ENCODE data around the gene INHBE. TPM values are rescaled to one million over a fixed set of nuclear protein-coding genes. Genes with fewer than 3 reads are reported as not detected.
"Not testable (repeated sequence)": the region's sequence is repeated elsewhere in the genome, so short reads cannot be mapped to it uniquely, and the experiment has no call there.

Gene INHBE
- total RNA-seq, result under 1 TPM in 1 of 2 experiments, not detected in 1; 0.08 TPM

DNA sequence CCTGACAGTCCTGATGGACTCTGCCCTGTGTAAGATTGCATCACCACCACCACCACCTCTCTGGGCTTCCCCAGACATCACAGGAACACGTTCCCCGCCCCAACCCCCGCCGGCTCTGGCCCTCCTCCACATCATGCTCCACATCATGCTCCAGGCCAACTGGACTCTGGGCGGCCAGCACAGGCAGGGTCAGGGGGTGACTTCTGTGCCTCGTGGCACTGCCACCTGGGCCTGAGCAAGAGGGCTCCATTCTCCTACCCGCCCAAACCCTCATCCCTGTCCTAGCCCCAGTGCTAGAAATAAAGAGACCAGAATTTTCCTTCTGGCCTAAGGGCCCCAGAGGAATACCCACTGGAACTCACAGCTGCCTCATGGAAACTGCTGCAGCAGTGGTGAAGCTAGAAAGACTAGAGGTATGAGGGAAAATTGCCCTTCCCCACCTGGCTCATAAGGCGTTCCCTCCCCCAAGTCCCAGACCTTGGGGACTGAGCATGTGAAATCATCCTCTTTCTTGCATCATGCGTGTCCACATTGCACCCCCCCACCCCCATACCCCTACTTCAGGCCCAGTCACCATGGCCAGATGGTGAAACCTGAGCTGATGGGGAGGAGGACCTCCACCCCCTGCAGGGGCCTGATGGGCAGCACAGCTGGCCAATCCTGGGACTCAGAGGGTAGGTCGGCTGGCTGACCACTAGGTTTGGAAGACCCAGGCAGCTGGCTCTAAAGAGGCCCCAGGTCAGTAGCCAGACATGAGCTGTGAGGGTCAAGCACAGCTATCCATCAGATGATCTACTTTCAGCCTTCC, at the start of gene INHBE:
INHBE (plus strand) TSS at position 742 of the 808 bp plus-strand sequence. CDS start 230 bp downstream, outside the sequence.
- Mint-ChIP-seq H3K27ac (no peak within 1 kb of the TSS), H3K27me3 (peaks cover 3% of the 10 kb centered on the region), H3K9me3 (no peaks in the 10 kb centered on the region), H3K36me3 (ENCODE audit: low read depth) (no peaks in the 10 kb centered on the region), H3K4me3 (peak within 1 kb of the TSS; percentile 52), H3K4me1 (peaks cover 34% of the 10 kb centered on the region)
- ChIA-PET CTCF (interaction anchor here (0.5 to 7.1 kb wide), 18 partner anchors 8 to 325 kb away, joined by 3 to 106 read pairs (median 4); partner anchors contain the start of gene INHBC), POLR2A (interaction anchor here (1.1 kb wide), 1 partner anchor 65 kb away, joined by 3 read pairs; the partner anchor contains the start of gene DDIT3)
- no peak for DNase-seq

GRCh38 chr12:57410534-57410933, 44.6 kb upstream of the INHBE start:
- DNase-seq, result no peak
- H3K27ac Mint-ChIP-seq, result no peak overlapping the region
- POLR2A ChIA-PET, result interaction anchor here (0.6 to 1.4 kb wide), 3 partner anchors 9 to 28 kb away, joined by 4 to 5 read pairs (median 5); no protein-coding TSS in a partner anchor
- H3K4me1 Mint-ChIP-seq, result no peaks in the 10 kb centered on the region
- CTCF ChIA-PET, result interaction anchor here (0.8 to 1.7 kb wide), 3 partner anchors 11 to 143 kb away, joined by 3 to 5 read pairs (median 3); partner anchors contain the start of gene GLI1
- H3K9me3 Mint-ChIP-seq, result no peaks in the 10 kb centered on the region
- H3K4me3 Mint-ChIP-seq, result no peak overlapping the region
- peaks cover 6% of the 10 kb centered on the region for H3K36me3 Mint-ChIP-seq (ENCODE audit: low read depth)
- no peaks in the 10 kb centered on the region for H3K27me3 Mint-ChIP-seq

- H3K36me3 Mint-ChIP-seq (ENCODE audit: low read depth); POLR2A ChIA-PET; DNase-seq; H3K9me3 Mint-ChIP-seq; H3K27me3 Mint-ChIP-seq; H3K4me3 Mint-ChIP-seq; H3K4me1 Mint-ChIP-seq; H3K27ac Mint-ChIP-seq: not testable (repeated sequence)
- CTCF ChIA-PET, result interaction anchor here (0.5 to 0.7 kb wide), 3 partner anchors 137 to 740 kb away, joined by 3 to 4 read pairs (median 4); no protein-coding TSS in a partner anchor
Observed at GRCh38 chr12:57414160-57414559, 40.9 kb upstream of the INHBE start.

GRCh38 chr12:57415088-57415487, 40.0 kb upstream of the INHBE start:
- no peak overlapping the region for H3K27ac Mint-ChIP-seq
- POLR2A ChIA-PET, result no interaction called here
- peaks cover 3% of the 10 kb centered on the region for H3K36me3 Mint-ChIP-seq (ENCODE audit: low read depth)
- CTCF ChIA-PET, result no interaction called here
- H3K27me3 Mint-ChIP-seq, result no peaks in the 10 kb centered on the region
- peaks cover 1% of the 10 kb centered on the region for H3K4me1 Mint-ChIP-seq
- no peak overlapping the region for H3K4me3 Mint-ChIP-seq
- no peaks in the 10 kb centered on the region for H3K9me3 Mint-ChIP-seq
- DNase-seq, result no peak

- Mint-ChIP-seq H3K27ac (no peak overlapping the region), H3K27me3 (no peaks in the 10 kb centered on the region)
- POLR2A ChIA-PET, result no interaction called here
Observed at GRCh38 chr12:57416039-57416996, 38.8 kb upstream of the INHBE start.

DNA sequence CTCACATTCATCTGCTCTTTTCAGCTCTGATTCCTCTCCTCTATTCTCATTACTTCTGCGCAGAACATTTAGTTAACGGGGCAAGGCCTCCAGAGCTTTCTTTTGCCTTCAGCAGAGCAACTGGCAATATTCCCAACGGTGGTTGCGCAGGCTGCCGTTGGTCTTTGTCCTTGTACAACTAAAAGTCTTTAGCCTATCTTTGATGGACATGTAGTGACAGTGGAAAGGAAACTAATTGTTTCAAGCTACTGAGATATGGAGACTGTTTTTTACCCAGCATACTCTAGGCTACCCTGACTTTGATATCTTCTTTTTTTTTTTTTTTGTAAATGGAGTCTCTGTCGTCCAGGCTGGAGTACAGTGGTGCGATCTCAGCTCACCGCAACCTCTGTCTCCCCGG, 36.9 kb upstream of the INHBE start:
- Mint-ChIP-seq H3K27ac (no peak overlapping the region), H3K4me3 (no peak overlapping the region), H3K4me1 (peaks cover 1% of the 10 kb centered on the region), H3K36me3 (ENCODE audit: low read depth) (peaks cover 15% of the 10 kb centered on the region), H3K9me3 (no peaks in the 10 kb centered on the region), H3K27me3 (no peaks in the 10 kb centered on the region)
- POLR2A ChIA-PET, result interaction anchor here (1.0 to 1.2 kb wide), 3 partner anchors 10 to 40 kb away, joined by 3 to 4 read pairs (median 3); no protein-coding TSS in a partner anchor
- no peak for DNase-seq
- CTCF ChIA-PET, result interaction anchor here (0.9 kb wide), 1 partner anchor 15 kb away, joined by 3 read pairs; no protein-coding TSS in a partner anchor

More at GRCh38 chr12:57416039-57416996, 38.8 kb upstream of the INHBE start:
- peaks cover 1% of the 10 kb centered on the region for H3K4me1 Mint-ChIP-seq
- no peaks in the 10 kb centered on the region for H3K9me3 Mint-ChIP-seq
- CTCF ChIA-PET, result interaction anchor here (0.7 kb wide), 1 partner anchor 39 kb away, joined by 4 read pairs; the partner anchor contains the start of gene INHBE
- DNase-seq, result no peak
- peaks cover 8% of the 10 kb centered on the region for H3K36me3 Mint-ChIP-seq (ENCODE audit: low read depth)
- H3K4me3 Mint-ChIP-seq, result no peak overlapping the region

DNA sequence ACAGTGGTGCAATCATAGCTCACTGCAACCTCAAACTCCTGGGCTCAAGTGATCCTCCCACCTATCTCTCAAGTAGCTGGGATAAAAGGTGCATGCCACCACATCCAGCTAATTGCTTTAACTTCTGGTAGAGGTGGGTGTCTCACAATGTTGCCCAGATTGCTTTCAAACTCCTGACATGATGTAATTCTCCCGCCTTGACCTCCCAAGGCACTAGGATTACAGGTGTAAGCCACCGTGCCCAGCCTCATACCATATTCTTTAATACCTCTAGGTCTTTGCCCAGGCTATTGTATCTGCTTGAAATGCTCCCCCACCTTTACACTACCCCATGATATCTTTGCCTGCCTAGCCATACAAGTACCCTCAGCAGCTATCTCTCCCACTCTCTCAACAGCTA, 35.6 kb upstream of the INHBE start:
- POLR2A ChIA-PET, result no interaction called here
- no peak for DNase-seq
- no peak overlapping the region for H3K27ac Mint-ChIP-seq
- no peak overlapping the region for H3K4me3 Mint-ChIP-seq
- H3K9me3 Mint-ChIP-seq, result no peaks in the 10 kb centered on the region
- H3K36me3 Mint-ChIP-seq (ENCODE audit: low read depth), result peaks cover 19% of the 10 kb centered on the region
- H3K27me3 Mint-ChIP-seq, result no peaks in the 10 kb centered on the region
- peaks cover 1% of the 10 kb centered on the region for H3K4me1 Mint-ChIP-seq
- CTCF ChIA-PET, result no interaction called here

GRCh38 chr12:57420482-57420881, 34.6 kb upstream of the INHBE start:
- peaks cover 22% of the 10 kb centered on the region for H3K36me3 Mint-ChIP-seq (ENCODE audit: low read depth)
- ChIA-PET POLR2A (interaction anchor here (1.0 kb wide), 1 partner anchor 10 kb away, joined by 4 read pairs; no protein-coding TSS in a partner anchor), CTCF (interaction anchor here (0.7 to 1.5 kb wide), 2 partner anchors 9 to 26 kb away, joined by 3 read pairs; no protein-coding TSS in a partner anchor)
- H3K4me3 Mint-ChIP-seq, result no peak overlapping the region
- H3K27me3 Mint-ChIP-seq, result no peaks in the 10 kb centered on the region
- H3K9me3 Mint-ChIP-seq, result no peaks in the 10 kb centered on the region
- DNase-seq, result no peak
- peaks cover 1% of the 10 kb centered on the region for H3K4me1 Mint-ChIP-seq
- H3K27ac Mint-ChIP-seq, result no peak overlapping the region

DNA sequence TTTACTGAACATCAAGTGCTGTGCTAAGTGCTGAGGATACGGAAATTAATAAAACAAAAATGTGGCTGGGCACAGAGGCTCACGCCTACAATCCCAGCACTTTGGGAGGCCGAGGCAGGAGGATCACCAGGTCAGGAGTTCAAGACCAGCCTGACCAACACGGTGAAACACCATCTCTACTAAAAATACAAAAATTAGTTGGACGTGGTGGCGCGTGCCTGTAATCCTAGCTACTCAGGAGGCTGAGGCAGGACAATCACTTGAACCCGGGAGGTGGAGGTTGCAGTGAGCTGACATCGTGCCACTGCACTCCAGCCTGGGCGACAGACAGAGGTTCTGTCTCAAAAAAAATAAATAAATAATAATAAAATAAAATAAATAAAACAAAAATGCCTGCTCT, 28.2 kb upstream of the INHBE start:
- H3K4me3 Mint-ChIP-seq, result not testable (repeated sequence)

GRCh38 chr12:57428965-57429364, 26.1 kb upstream of the INHBE start:
- CTCF ChIA-PET, result interaction anchor here (1.3 to 1.9 kb wide), 3 partner anchors 24 to 121 kb away, joined by 3 to 13 read pairs (median 12); no protein-coding TSS in a partner anchor
- Mint-ChIP-seq H3K9me3 (no peaks in the 10 kb centered on the region), H3K4me3 (peak overlapping the region; percentile 64), H3K27ac (peak overlapping the region; percentile 33), H3K4me1 (peaks cover 37% of the 10 kb centered on the region), H3K27me3 (no peaks in the 10 kb centered on the region), H3K36me3 (ENCODE audit: low read depth) (peaks cover 22% of the 10 kb centered on the region)
- POLR2A ChIA-PET, result interaction anchor here (1.7 to 1.8 kb wide), 2 partner anchors 30 to 37 kb away, joined by 5 to 11 read pairs; partner anchors contain the start of gene GLI1
- DNase-seq, result no peak

More for the DNA sequence above, 28.2 kb upstream of the INHBE start:
- H3K27me3 Mint-ChIP-seq, POLR2A ChIA-PET, H3K9me3 Mint-ChIP-seq, DNase-seq, H3K27ac Mint-ChIP-seq: not testable (repeated sequence)
- peaks cover 35% of the 10 kb centered on the region for H3K4me1 Mint-ChIP-seq
- CTCF ChIA-PET, result interaction anchor here (0.6 to 1.5 kb wide), 2 partner anchors 230 to 1711 kb away, joined by 3 read pairs; partner anchors contain the start of gene BLOC1S1
- H3K36me3 Mint-ChIP-seq (ENCODE audit: low read depth), result peaks cover 32% of the 10 kb centered on the region

- ChIA-PET POLR2A (interaction anchor here (0.6 to 1.8 kb wide), 17 partner anchors 9 to 352 kb away, joined by 3 to 11 read pairs (median 4); partner anchors contain the start of genes ARHGAP9, GLI1 and STAT6), CTCF (interaction anchor here (0.7 to 1.9 kb wide), 10 partner anchors 20 to 301 kb away, joined by 3 to 13 read pairs (median 6); partner anchors contain the start of genes INHBE and LRP1)
- DNase-seq, result no peak
- H3K9me3 Mint-ChIP-seq, result no peaks in the 10 kb centered on the region
- H3K4me1 Mint-ChIP-seq, result peaks cover 37% of the 10 kb centered on the region
- no peaks in the 10 kb centered on the region for H3K27me3 Mint-ChIP-seq
- H3K36me3 Mint-ChIP-seq (ENCODE audit: low read depth), result peaks cover 17% of the 10 kb centered on the region
- H3K27ac Mint-ChIP-seq, result peak overlapping the region; percentile 99
- H3K4me3 Mint-ChIP-seq, result peak overlapping the region; percentile 99
Observed at GRCh38 chr12:57429473-57430111, 25.5 kb upstream of the INHBE start.
